ENCODE measurements around the gene RRN3. TPM values are rescaled to one million over a fixed set of nuclear protein-coding genes. Genes with fewer than 3 reads are reported as not detected.
"Not testable (repeated sequence)": the region's sequence is repeated elsewhere in the genome, so short reads cannot be mapped to it uniquely, and the experiment has no call there.

Gene RRN3
- total RNA-seq, 1 donor from 2014 or later, result 46.6 TPM

DNA sequence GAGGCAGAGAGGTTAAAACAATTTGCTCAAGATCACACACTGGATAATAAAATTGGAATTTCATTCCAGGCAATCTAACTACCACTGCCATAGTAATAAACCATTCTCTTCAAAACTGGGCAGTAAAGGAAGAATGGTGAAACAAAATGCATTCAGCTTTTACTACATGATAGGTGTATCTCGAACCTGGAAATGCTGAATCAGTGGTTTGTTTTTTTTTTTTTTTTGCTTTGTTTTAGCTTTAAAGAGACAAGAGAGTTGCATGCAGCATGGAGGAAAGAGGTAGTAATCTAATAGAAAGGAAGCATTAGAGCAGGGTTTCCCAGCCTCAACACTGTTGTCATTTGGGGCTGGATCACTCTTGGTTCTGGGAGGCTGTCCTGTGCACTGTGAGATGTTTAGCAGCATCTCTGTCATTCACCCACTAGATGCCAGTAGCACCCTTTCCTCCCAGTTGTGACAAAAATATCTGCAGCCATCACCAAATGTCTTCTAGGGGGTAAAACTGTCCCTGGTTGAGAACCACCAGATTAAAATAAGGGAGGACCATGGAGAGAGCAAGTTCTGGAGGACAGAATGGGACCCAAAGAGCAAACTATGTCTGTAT is 3.3 kb downstream of the RRN3 start:
- H3K9ac ChIP-seq (ENCODE audit: low read length); H3K4me3 ChIP-seq (ENCODE audit: insufficient read depth, low read depth, low read length); H4K20me1 ChIP-seq (ENCODE audit: insufficient read depth, low read length); H3K27ac ChIP-seq (ENCODE audit: low read depth, low read length); H3K4me3 Mint-ChIP-seq (ENCODE audit: unreplicated experiment); H3K4me1 Mint-ChIP-seq (ENCODE audit: low read depth, unreplicated experiment); FAIRE-seq; H3K27ac Mint-ChIP-seq (ENCODE audit: unreplicated experiment); DNase-seq (ENCODE audit: low read depth); H3K36me3 Mint-ChIP-seq (ENCODE audit: low read depth, unreplicated experiment); H3K4me2 ChIP-seq (ENCODE audit: low read length); H3K9me3 Mint-ChIP-seq (ENCODE audit: unreplicated experiment); H2AFZ ChIP-seq (ENCODE audit: low read depth, low read length); H3K27me3 Mint-ChIP-seq (ENCODE audit: low read depth, unreplicated experiment); H3K9me3 ChIP-seq (ENCODE audit: insufficient read depth, low read depth, low read length); H3K4me1 ChIP-seq (ENCODE audit: insufficient read depth, low read length); H3K27me3 ChIP-seq (ENCODE audit: insufficient read depth, low read length); H3K36me3 ChIP-seq (ENCODE audit: insufficient read depth, low read length): not testable (repeated sequence)
- H3K79me2 ChIP-seq (ENCODE audit: insufficient read depth, low read length), result peaks cover 22% of the 10 kb centered on the region

DNA sequence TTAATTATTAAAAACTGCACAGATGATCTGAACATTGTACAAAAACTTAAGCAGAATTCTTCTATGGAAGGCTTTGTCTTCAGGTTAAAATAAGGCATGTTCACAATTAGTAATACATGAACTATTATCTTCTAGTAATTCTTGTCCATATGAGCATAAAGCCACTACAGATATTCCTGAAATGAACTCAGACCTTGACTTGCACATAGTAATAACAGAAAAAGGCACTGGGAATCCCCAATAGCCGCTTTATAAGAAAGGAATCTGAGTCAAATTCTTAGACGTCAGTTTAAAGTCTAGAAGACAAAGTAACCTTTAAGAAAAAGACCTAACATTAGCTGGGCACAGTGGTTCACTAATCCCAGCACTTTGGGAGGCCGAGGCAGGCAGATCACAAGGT is 11.3 kb downstream of the RRN3 start:
- not testable (repeated sequence) for H3K79me2 ChIP-seq (ENCODE audit: insufficient read depth, low read length); H3K4me2 ChIP-seq (ENCODE audit: low read length); DNase-seq (ENCODE audit: low read depth); H4K20me1 ChIP-seq (ENCODE audit: insufficient read depth, low read length); H3K9me3 ChIP-seq (ENCODE audit: insufficient read depth, low read depth, low read length); H3K4me3 ChIP-seq (ENCODE audit: insufficient read depth, low read depth, low read length); H3K27me3 ChIP-seq (ENCODE audit: insufficient read depth, low read length); H3K4me3 Mint-ChIP-seq (ENCODE audit: unreplicated experiment); H3K9ac ChIP-seq (ENCODE audit: low read length); H2AFZ ChIP-seq (ENCODE audit: low read depth, low read length); H3K27ac ChIP-seq (ENCODE audit: low read depth, low read length); FAIRE-seq; H3K4me1 ChIP-seq (ENCODE audit: insufficient read depth, low read length); H3K27ac Mint-ChIP-seq (ENCODE audit: unreplicated experiment); H3K36me3 ChIP-seq (ENCODE audit: insufficient read depth, low read length); H3K4me1 Mint-ChIP-seq (ENCODE audit: low read depth, unreplicated experiment); H3K27me3 Mint-ChIP-seq (ENCODE audit: low read depth, unreplicated experiment); H3K9me3 Mint-ChIP-seq (ENCODE audit: unreplicated experiment)
- peaks cover 17% of the 10 kb centered on the region for H3K36me3 Mint-ChIP-seq (ENCODE audit: low read depth, unreplicated experiment)

- not testable (repeated sequence) for H3K9me3 Mint-ChIP-seq (ENCODE audit: unreplicated experiment); H3K27ac ChIP-seq (ENCODE audit: low read depth, low read length); DNase-seq (ENCODE audit: low read depth); H3K4me1 Mint-ChIP-seq (ENCODE audit: low read depth, unreplicated experiment); H3K4me3 ChIP-seq (ENCODE audit: insufficient read depth, low read depth, low read length); H4K20me1 ChIP-seq (ENCODE audit: insufficient read depth, low read length); H2AFZ ChIP-seq (ENCODE audit: low read depth, low read length); H3K9me3 ChIP-seq (ENCODE audit: insufficient read depth, low read depth, low read length); H3K4me1 ChIP-seq (ENCODE audit: insufficient read depth, low read length); H3K79me2 ChIP-seq (ENCODE audit: insufficient read depth, low read length); H3K27me3 Mint-ChIP-seq (ENCODE audit: low read depth, unreplicated experiment); H3K27ac Mint-ChIP-seq (ENCODE audit: unreplicated experiment); H3K36me3 ChIP-seq (ENCODE audit: insufficient read depth, low read length); H3K9ac ChIP-seq (ENCODE audit: low read length); H3K27me3 ChIP-seq (ENCODE audit: insufficient read depth, low read length); H3K4me2 ChIP-seq (ENCODE audit: low read length); H3K4me3 Mint-ChIP-seq (ENCODE audit: unreplicated experiment); FAIRE-seq
- H3K36me3 Mint-ChIP-seq (ENCODE audit: low read depth, unreplicated experiment), result peaks cover 17% of the 10 kb centered on the region
Observed at GRCh38 chr16:15080883-15081282, 13.2 kb downstream of the RRN3 start.

DNA sequence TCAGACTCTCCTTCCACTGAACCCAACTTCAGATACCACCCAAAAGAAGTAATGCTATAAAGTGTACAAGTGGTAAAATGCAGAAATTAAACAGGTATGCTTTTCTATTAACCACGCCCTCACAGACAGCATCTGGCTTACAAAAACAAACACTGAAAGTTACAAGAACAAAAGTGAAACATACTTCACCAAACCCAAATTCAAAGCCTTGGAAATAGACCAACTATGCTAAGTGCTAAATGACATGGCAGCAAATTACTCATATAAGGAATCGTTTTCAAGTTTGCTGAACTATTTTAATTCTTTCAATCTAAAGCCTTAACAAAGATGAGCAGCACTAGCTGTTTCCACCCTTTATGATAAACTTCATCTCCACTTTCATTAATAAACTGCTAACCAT is 17.9 kb downstream of the RRN3 start:
- not testable (repeated sequence) for H3K27ac Mint-ChIP-seq (ENCODE audit: unreplicated experiment); H3K27me3 Mint-ChIP-seq (ENCODE audit: low read depth, unreplicated experiment); H3K4me1 ChIP-seq (ENCODE audit: insufficient read depth, low read length); DNase-seq (ENCODE audit: low read depth); H3K27ac ChIP-seq (ENCODE audit: low read depth, low read length); H3K4me1 Mint-ChIP-seq (ENCODE audit: low read depth, unreplicated experiment); H3K9me3 ChIP-seq (ENCODE audit: insufficient read depth, low read depth, low read length); H3K27me3 ChIP-seq (ENCODE audit: insufficient read depth, low read length); H3K79me2 ChIP-seq (ENCODE audit: insufficient read depth, low read length); H3K4me2 ChIP-seq (ENCODE audit: low read length); H3K4me3 ChIP-seq (ENCODE audit: insufficient read depth, low read depth, low read length); H3K4me3 Mint-ChIP-seq (ENCODE audit: unreplicated experiment); FAIRE-seq; H3K9me3 Mint-ChIP-seq (ENCODE audit: unreplicated experiment); H3K9ac ChIP-seq (ENCODE audit: low read length); H2AFZ ChIP-seq (ENCODE audit: low read depth, low read length)
- Histone ChIP-seq H4K20me1 (ENCODE audit: insufficient read depth, low read length) (peaks cover 13% of the 10 kb centered on the region), H3K36me3 (ENCODE audit: insufficient read depth, low read length) (peaks cover 27% of the 10 kb centered on the region)
- peaks cover 10% of the 10 kb centered on the region for H3K36me3 Mint-ChIP-seq (ENCODE audit: low read depth, unreplicated experiment)
